HCT116 (cell line): ENCODE results near the gene KRTCAP3. TPM values are rescaled to one million over a fixed set of nuclear protein-coding genes. Genes with fewer than 3 reads are reported as not detected.

Experiments
- ATAC-seq: fragments of 200-7000 bp; cut with Tn5 transposase; 2 replicates; pipeline ENCODE4 v1.9.1; 2020; ENCODE audit warnings: mild to moderate bottlenecking, moderate library complexity
- BruUV-seq: library from RNA; stranded (reverse); fragments of 400-500 nt; replicated peaks from 2 replicates; lab custom pipeline; 2021; lab: Mats Ljungman, UMichigan
- CTCF ChIA-PET: fragments of 300-600 bp; sonication (Branson Sonifier 250); formaldehyde crosslinking; loops from one replicate; lab custom pipeline; 2021; ENCODE audit warnings: antibody characterized with exemption; lab: Charles Lee
- POLR2A ChIA-PET: fragments of 300-600, 350-600 bp; sonication (Branson Sonifier 250); formaldehyde crosslinking; loops from one replicate; lab custom pipeline; 2021; ENCODE audit warnings: antibody characterized with exemption; lab: Charles Lee
- RAD21 ChIA-PET, 2 experiments: fragments of 300-600 bp; sonication (Branson Sonifier 250); formaldehyde crosslinking; loops; one replicate each; lab custom pipeline; 2023; ENCODE audit warnings: low total read pairs in 2 of 2; ENCODE audit not compliant: uncharacterized antibody in 2 of 2, unreplicated experiment in 2 of 2, low non-redundant PET in 1 of 2; lab: Charles Lee
- DNase-seq: peaks from one replicate; pipeline ENCODE4 v3.0.0-alpha.2; 2010; ENCODE audit warnings: low read depth, low spot score
- H2AFZ ChIP-seq: fragments of 200-600 bp; shearing (Covaris generic), sonication (generic); 2 replicates; pipeline ENCODE4 v1.6.1; 2017; ENCODE audit warnings: low read depth, mixed run types, mixed read lengths, antibody characterized with exemption, low read length; ENCODE audit not compliant: poor library complexity, severe bottlenecking
- H3K27ac ChIP-seq: 2 replicates; pipeline ENCODE4 v1.5.1; 2012; ENCODE audit warnings: low read depth, low read length
- H3K27me3 ChIP-seq: fragments of 200-600 bp; sonication (generic); 2 replicates; pipeline ENCODE4 v1.6.1; 2016; ENCODE audit warnings: mixed run types, low read length, mixed read lengths; ENCODE audit not compliant: insufficient read depth
- H3K36me3 ChIP-seq, 2 experiments: fragments of 200-500 bp in 1 of 2; fragments of 200-600 bp in 1 of 2; sonication (Bioruptor generic) in 1 of 2; sonication (generic) in 1 of 2; 2 replicates each; pipeline versions ENCODE4 v1.5.1 to v1.6.1; 2014 to 2016; ENCODE audit warnings: low read length in 2 of 2, inconsistent platforms in 1 of 2, mixed read lengths in 1 of 2, mixed run types in 1 of 2; ENCODE audit not compliant: insufficient read depth in 2 of 2, control insufficient read depth in 1 of 2
- H3K4me1 ChIP-seq, 2 experiments: fragments of 200-600 bp in 1 of 2; sonication (generic) in 1 of 2; 2 replicates each; pipeline versions ENCODE4 v1.5.1 to v1.6.1; 2012 to 2017; ENCODE audit warnings: low read length in 2 of 2, inconsistent platforms in 1 of 2, mild to moderate bottlenecking in 1 of 2, mixed read lengths in 1 of 2, mixed run types in 1 of 2, moderate library complexity in 1 of 2; ENCODE audit not compliant: insufficient read depth in 2 of 2, control insufficient read depth in 1 of 2
- H3K4me2 ChIP-seq: fragments of 200-600 bp; sonication (generic); 2 replicates; pipeline ENCODE4 v1.6.1; 2017; ENCODE audit warnings: mixed run types, low read length, mixed read lengths
- H3K4me3 ChIP-seq, 2 experiments: fragments of 200-600 bp in 1 of 2; sonication (generic) in 1 of 2; replicated peaks in 1 of 2; 2 replicates each; pipeline ENCODE4 v1.5.1; 2011 to 2016; ENCODE audit warnings: low read length in 2 of 2, control low read depth in 1 of 2, low read depth in 1 of 2, mild to moderate bottlenecking in 1 of 2, mixed read lengths in 1 of 2, mixed run types in 1 of 2
- H3K79me2 ChIP-seq: fragments of 200-600 bp; sonication (generic); 2 replicates; pipeline ENCODE4 v1.6.1; 2017; ENCODE audit warnings: mild to moderate bottlenecking, mixed run types, low read length, moderate library complexity, mixed read lengths; ENCODE audit not compliant: insufficient read depth
- H3K9ac ChIP-seq: fragments of 200-600 bp; sonication (generic); 2 replicates; pipeline ENCODE4 v1.6.1; 2016; ENCODE audit warnings: low read length, mixed read lengths
- H3K9me2 ChIP-seq: fragments of 200-600 bp; sonication (generic), shearing (Covaris generic); 2 replicates; pipeline ENCODE4 v1.6.1; 2017; ENCODE audit warnings: mixed run types, mild to moderate bottlenecking, moderate library complexity; ENCODE audit not compliant: insufficient read depth
- H3K9me3 ChIP-seq, 2 experiments: fragments of 200-500 bp in 1 of 2; fragments of 200-600 bp in 1 of 2; sonication (Bioruptor generic) in 1 of 2; sonication (generic) in 1 of 2; 2 replicates each; pipeline ENCODE4 v1.6.1; 2014 to 2017; ENCODE audit warnings: low read length in 2 of 2, mixed read lengths in 2 of 2, inconsistent platforms in 1 of 2, low read depth in 1 of 2, mild to moderate bottlenecking in 1 of 2, mixed run types in 1 of 2, moderate library complexity in 1 of 2; ENCODE audit not compliant: control insufficient read depth in 1 of 2, insufficient read depth in 1 of 2
- H4K20me1 ChIP-seq: fragments of 200-600 bp; sonication (generic), shearing (Covaris generic); 2 replicates; pipeline ENCODE4 v1.6.1; 2017; ENCODE audit warnings: mixed run types, mild to moderate bottlenecking, moderate library complexity; ENCODE audit not compliant: insufficient read depth
- CBX3 ChIP-seq: IDR thresholded peaks from 2 replicates; pipeline ENCODE4 v1.6.1; 2012; ENCODE audit warnings: low read depth
- CEBPB ChIP-seq: IDR thresholded peaks from 2 replicates; pipeline ENCODE4 v1.6.1; 2012; ENCODE audit warnings: low read depth
- EGR1 ChIP-seq: IDR thresholded peaks from 2 replicates; pipeline ENCODE4 v1.6.1; 2012; ENCODE audit warnings: low read depth
- EZH2phosphoT487 ChIP-seq: fragments of 200-600 bp; IDR thresholded peaks from 2 replicates; pipeline ENCODE4 v1.6.1; 2018; ENCODE audit warnings: antibody characterized with exemption, borderline replicate concordance
- RAD21 ChIP-seq: IDR thresholded peaks from 2 replicates; pipeline ENCODE4 v1.6.1; 2012; ENCODE audit warnings: low read depth, mild to moderate bottlenecking
- SP1 ChIP-seq: IDR thresholded peaks from 2 replicates; pipeline ENCODE4 v1.6.1; 2012; ENCODE audit warnings: low read depth
- ZNF274 ChIP-seq: fragments of 200-500 bp; sonication (Bioruptor generic); IDR thresholded peaks from 2 replicates; pipeline ENCODE4 v1.6.1; 2014; ENCODE audit warnings: mild to moderate bottlenecking, low read depth, low read length, inconsistent platforms
- intact Hi-C: fragments of 100-400 bp; cut with micrococcal nuclease; formaldehyde crosslinking; loops from 2 replicates; pipeline ENCODE4 v1.10.0; 2022
- total RNA-seq: library from RNA; stranded (reverse); gene quantifications from one replicate; pipeline ENCODE4 v1.2.1, GENCODE V29; 2021; ENCODE audit not compliant: unreplicated experiment
- TF ChIP-seq, protein P1 (sequence below): IDR thresholded peaks from 2 replicates; pipeline ENCODE4 v1.6.1; 2012
- TF ChIP-seq, protein P2 (sequence below), 3 experiments: fragments of 200-600 bp in 1 of 3; sonication (generic) in 1 of 3; IDR thresholded peaks in 2 of 3; conservative IDR thresholded peaks in 1 of 3; 2 replicates each; pipeline ENCODE4 v1.5.1; 2012 to 2017; ENCODE audit warnings: low read depth in 2 of 3, low read length in 2 of 3, antibody characterized with exemption in 1 of 3, borderline replicate concordance in 1 of 3, control low read depth in 1 of 3, mild to moderate bottlenecking in 1 of 3, mixed read lengths in 1 of 3, mixed run types in 1 of 3, moderate library complexity in 1 of 3; ENCODE audit not compliant: insufficient read depth in 1 of 3

KRTCAP3 gene
- total RNA-seq, 1 experiment from 2014 or later = 65.7 TPM

DNA sequence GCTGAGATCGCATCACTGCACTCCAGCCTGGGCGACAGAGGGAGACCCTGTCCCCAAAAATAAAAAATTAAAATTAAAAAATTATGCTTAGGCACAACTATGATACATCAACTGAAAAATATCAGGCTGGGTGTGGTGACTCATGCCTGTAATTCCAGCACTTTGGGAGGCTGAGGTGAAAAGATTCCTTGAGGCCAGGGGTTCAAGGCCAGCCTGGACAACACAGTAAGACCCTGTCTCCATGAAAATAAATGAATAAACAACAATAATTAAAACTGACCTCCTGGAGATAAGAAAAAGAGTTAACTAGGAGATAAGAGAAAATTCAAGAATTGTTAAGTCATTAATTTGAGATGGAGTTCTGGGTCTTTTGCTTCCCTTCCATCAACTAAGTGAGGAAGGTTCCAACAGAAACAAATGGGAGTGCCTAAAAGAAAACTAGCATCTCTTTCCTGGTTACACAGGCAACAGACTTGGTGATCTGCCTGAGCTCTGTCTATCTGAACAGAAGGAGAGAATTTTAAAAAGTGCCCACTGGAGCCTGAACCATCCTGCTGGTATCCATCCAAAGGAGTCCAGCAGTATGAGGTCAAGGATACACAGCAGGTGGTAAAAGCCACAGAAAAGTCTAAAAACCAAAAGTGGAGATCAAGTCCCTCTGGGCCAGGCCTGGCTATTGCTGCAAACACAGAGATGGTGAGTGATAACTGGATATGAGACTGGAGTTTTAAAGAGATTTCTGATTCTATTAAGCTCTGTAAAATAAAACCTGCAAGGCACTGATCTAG is 41.6 kb upstream of the KRTCAP3 start:
- CTCF ChIA-PET = no interaction called here
- RAD21 ChIA-PET = no interaction called here
- Histone ChIP-seq H2AFZ (no peak overlapping the region), H3K9me2 (no peaks in the 10 kb centered on the region)
- TF ChIP-seq ZNF274 = no peak
- no peak for TF ChIP-seq CEBPB
- no peak for TF ChIP-seq EGR1
- no peak for TF ChIP-seq EZH2phosphoT487
- TF ChIP-seq SP1 = no peak
- TF ChIP-seq RAD21 = no peak
- TF ChIP-seq, protein P1, sequence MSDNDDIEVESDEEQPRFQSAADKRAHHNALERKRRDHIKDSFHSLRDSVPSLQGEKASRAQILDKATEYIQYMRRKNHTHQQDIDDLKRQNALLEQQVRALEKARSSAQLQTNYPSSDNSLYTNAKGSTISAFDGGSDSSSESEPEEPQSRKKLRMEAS = no peak
- TF ChIP-seq CBX3 = no peak
- TF ChIP-seq, protein P2, sequence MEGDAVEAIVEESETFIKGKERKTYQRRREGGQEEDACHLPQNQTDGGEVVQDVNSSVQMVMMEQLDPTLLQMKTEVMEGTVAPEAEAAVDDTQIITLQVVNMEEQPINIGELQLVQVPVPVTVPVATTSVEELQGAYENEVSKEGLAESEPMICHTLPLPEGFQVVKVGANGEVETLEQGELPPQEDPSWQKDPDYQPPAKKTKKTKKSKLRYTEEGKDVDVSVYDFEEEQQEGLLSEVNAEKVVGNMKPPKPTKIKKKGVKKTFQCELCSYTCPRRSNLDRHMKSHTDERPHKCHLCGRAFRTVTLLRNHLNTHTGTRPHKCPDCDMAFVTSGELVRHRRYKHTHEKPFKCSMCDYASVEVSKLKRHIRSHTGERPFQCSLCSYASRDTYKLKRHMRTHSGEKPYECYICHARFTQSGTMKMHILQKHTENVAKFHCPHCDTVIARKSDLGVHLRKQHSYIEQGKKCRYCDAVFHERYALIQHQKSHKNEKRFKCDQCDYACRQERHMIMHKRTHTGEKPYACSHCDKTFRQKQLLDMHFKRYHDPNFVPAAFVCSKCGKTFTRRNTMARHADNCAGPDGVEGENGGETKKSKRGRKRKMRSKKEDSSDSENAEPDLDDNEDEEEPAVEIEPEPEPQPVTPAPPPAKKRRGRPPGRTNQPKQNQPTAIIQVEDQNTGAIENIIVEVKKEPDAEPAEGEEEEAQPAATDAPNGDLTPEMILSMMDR (IDR thresholded peaks at IDR 0.05 in 2 of 3, conservative IDR thresholded peaks at IDR 0.05 in 1 of 3; ENCODE audit: borderline replicate concordance in 1 of 3, insufficient read depth in 1 of 3, low read depth in 2 of 3, low read length in 2 of 3) = no peak
- TF ChIP-seq, all 23 proteins: peak for 0
- H3K4me2 ChIP-seq = no peak overlapping the region
- H3K9me3 ChIP-seq = no peaks in the 10 kb centered on the region
- peaks cover 5% of the 10 kb centered on the region in 2 experiments for H3K36me3 ChIP-seq
- peaks cover 36% of the 10 kb centered on the region; the same call in 1 of the 2 replicates for H4K20me1 ChIP-seq
- no peaks in the 10 kb centered on the region for H3K27me3 ChIP-seq
- no peak overlapping the region for H3K9ac ChIP-seq
- no peak for DNase-seq
- H3K27ac ChIP-seq = no peak overlapping the region
- no peak overlapping the region for H3K4me3 ChIP-seq
- peaks cover 6 to 11% of the 10 kb centered on the region in 2 experiments for H3K4me1 ChIP-seq
- H3K79me2 ChIP-seq = peaks cover 100% of the 10 kb centered on the region
- intact Hi-C loops = no loop called here
- POLR2A ChIA-PET = no interaction called here
- BruUV-seq = no TSS peak
- no peak for ATAC-seq
